Measurements from ENCODE around the gene IGF2BP2. TPM values are rescaled to one million over a fixed set of nuclear protein-coding genes. Genes with fewer than 3 reads are reported as not detected.
"Not testable (repeated sequence)": the region's sequence is repeated elsewhere in the genome, so short reads cannot be mapped to it uniquely, and the experiment has no call there.

Gene IGF2BP2
- total RNA-seq, 2 experiments from 2014 or later = 0.43 to 0.44 TPM

- no peaks in the 10 kb centered on the region for H3K9me3 Mint-ChIP-seq
- H3K4me3 Mint-ChIP-seq = no peak overlapping the region
- CTCF ChIA-PET = no interaction called here
- H3K27me3 Mint-ChIP-seq (ENCODE audit: low read depth) = peaks cover 10% of the 10 kb centered on the region
- H3K27ac Mint-ChIP-seq = no peak overlapping the region
- no peaks in the 10 kb centered on the region for H3K36me3 Mint-ChIP-seq (ENCODE audit: low read depth)
- DNase-seq = no peak
- intact Hi-C loops (cut with micrococcal nuclease) = no loop called here
- H3K4me1 Mint-ChIP-seq (ENCODE audit: low read depth) = no peaks in the 10 kb centered on the region
These were observed 139.4 kb downstream of the IGF2BP2 start for GRCh38 chr3:185685231-185686035.

- H3K4me1 Mint-ChIP-seq (ENCODE audit: low read depth) = no peaks in the 10 kb centered on the region
- CTCF ChIA-PET = interaction anchor here (1.4 kb wide), 1 partner anchor 20 kb away, joined by 5 read pairs; no protein-coding TSS in a partner anchor
- intact Hi-C loops (cut with micrococcal nuclease) = no loop called here
- no peaks in the 10 kb centered on the region for H3K36me3 Mint-ChIP-seq (ENCODE audit: low read depth)
- no peak overlapping the region for H3K27ac Mint-ChIP-seq
- no peak overlapping the region for H3K4me3 Mint-ChIP-seq
- H3K27me3 Mint-ChIP-seq (ENCODE audit: low read depth) = peaks cover 20% of the 10 kb centered on the region
- peaks cover 17% of the 10 kb centered on the region for H3K9me3 Mint-ChIP-seq
- no peak for DNase-seq
These were observed 144.6 kb downstream of the IGF2BP2 start for GRCh38 chr3:185680231-185680630.

GRCh38 chr3:185678027-185678426 lies 146.8 kb downstream of the IGF2BP2 start:
- H3K27ac Mint-ChIP-seq = no peak overlapping the region
- intact Hi-C loops (cut with micrococcal nuclease) = no loop called here
- CTCF ChIA-PET = interaction anchor here (0.9 to 3.9 kb wide), 6 partner anchors 17 to 103 kb away, joined by 3 to 16 read pairs (median 3); no protein-coding TSS in a partner anchor
- H3K4me1 Mint-ChIP-seq (ENCODE audit: low read depth) = no peaks in the 10 kb centered on the region
- no peak overlapping the region for H3K4me3 Mint-ChIP-seq
- no peaks in the 10 kb centered on the region for H3K36me3 Mint-ChIP-seq (ENCODE audit: low read depth)
- H3K9me3 Mint-ChIP-seq = peaks cover 17% of the 10 kb centered on the region
- peaks cover 20% of the 10 kb centered on the region for H3K27me3 Mint-ChIP-seq (ENCODE audit: low read depth)
- no peak for DNase-seq

- intact Hi-C loops (cut with micrococcal nuclease) = loop anchor here (1.0 kb wide), 1 partner anchor 91 kb away; no protein-coding TSS in a partner anchor
- Mint-ChIP-seq H3K4me1 (ENCODE audit: low read depth) (no peaks in the 10 kb centered on the region), H3K36me3 (ENCODE audit: low read depth) (no peaks in the 10 kb centered on the region), H3K27ac (no peak overlapping the region), H3K4me3 (no peak overlapping the region), H3K27me3 (ENCODE audit: low read depth) (peaks cover 14% of the 10 kb centered on the region), H3K9me3 (peaks cover 17% of the 10 kb centered on the region)
- CTCF ChIA-PET = interaction anchor here (0.9 to 3.9 kb wide), 5 partner anchors 17 to 102 kb away, joined by 3 to 16 read pairs (median 3); no protein-coding TSS in a partner anchor
- DNase-seq = no peak
These were observed 147.6 kb downstream of the IGF2BP2 start for GRCh38 chr3:185677146-185677829.

- Mint-ChIP-seq H3K27me3 (ENCODE audit: low read depth) (peaks cover 3% of the 10 kb centered on the region), H3K4me1 (ENCODE audit: low read depth) (no peaks in the 10 kb centered on the region), H3K36me3 (ENCODE audit: low read depth) (no peaks in the 10 kb centered on the region), H3K27ac (no peak overlapping the region), H3K9me3 (no peaks in the 10 kb centered on the region), H3K4me3 (no peak overlapping the region)
- intact Hi-C loops (cut with micrococcal nuclease) = no loop called here
- CTCF ChIA-PET = no interaction called here
- DNase-seq = no peak
These were observed 157.3 kb downstream of the IGF2BP2 start for GRCh38 chr3:185667574-185667973.

GRCh38 chr3:185663929-185664328 lies 160.9 kb downstream of the IGF2BP2 start:
- H3K27ac Mint-ChIP-seq = no peak overlapping the region
- CTCF ChIA-PET = interaction anchor here (0.6 to 0.8 kb wide), 4 partner anchors 10 to 127 kb away, joined by 3 to 6 read pairs (median 3); no protein-coding TSS in a partner anchor
- no peak overlapping the region for H3K4me3 Mint-ChIP-seq
- H3K36me3 Mint-ChIP-seq (ENCODE audit: low read depth) = no peaks in the 10 kb centered on the region
- peaks cover 7% of the 10 kb centered on the region for H3K27me3 Mint-ChIP-seq (ENCODE audit: low read depth)
- no peaks in the 10 kb centered on the region for H3K9me3 Mint-ChIP-seq
- intact Hi-C loops (cut with micrococcal nuclease) = loop anchor here (5.0 kb wide), 1 partner anchor 878 kb away; the partner anchor contains the start of gene CRYGS
- H3K4me1 Mint-ChIP-seq (ENCODE audit: low read depth) = no peaks in the 10 kb centered on the region
- DNase-seq = no peak

- H3K4me3 Mint-ChIP-seq = no peak overlapping the region
- CTCF ChIA-PET = interaction anchor here (1.0 to 6.0 kb wide), 9 partner anchors 9 to 955 kb away, joined by 3 to 91 read pairs (median 8); no protein-coding TSS in a partner anchor
- H3K36me3 Mint-ChIP-seq (ENCODE audit: low read depth) = no peaks in the 10 kb centered on the region
- H3K27ac Mint-ChIP-seq = no peak overlapping the region
- H3K9me3 Mint-ChIP-seq = no peaks in the 10 kb centered on the region
- no peaks in the 10 kb centered on the region for H3K4me1 Mint-ChIP-seq (ENCODE audit: low read depth)
- peaks cover 7% of the 10 kb centered on the region for H3K27me3 Mint-ChIP-seq (ENCODE audit: low read depth)
- intact Hi-C loops (cut with micrococcal nuclease) = loop anchor here (2.0 to 5.0 kb wide), 3 partner anchors 315 to 881 kb away; partner anchors contain the start of gene CRYGS
- DNase-seq = no peak
These were observed 163.1 kb downstream of the IGF2BP2 start for GRCh38 chr3:185661772-185662171.

- not testable (repeated sequence) for H3K27ac Mint-ChIP-seq; H3K36me3 Mint-ChIP-seq (ENCODE audit: low read depth); H3K4me1 Mint-ChIP-seq (ENCODE audit: low read depth); H3K27me3 Mint-ChIP-seq (ENCODE audit: low read depth); H3K4me3 Mint-ChIP-seq; H3K9me3 Mint-ChIP-seq; DNase-seq
- CTCF ChIA-PET = interaction anchor here (0.6 to 6.0 kb wide), 23 partner anchors 9 to 956 kb away, joined by 3 to 91 read pairs (median 6); no protein-coding TSS in a partner anchor
- intact Hi-C loops (cut with micrococcal nuclease) = loop anchor here (2.0 to 5.0 kb wide), 3 partner anchors 316 to 881 kb away; partner anchors contain the start of gene CRYGS
These were observed 163.5 kb downstream of the IGF2BP2 start for GRCh38 chr3:185661296-185661695.

GRCh38 chr3:185659942-185660921 lies 164.6 kb downstream of the IGF2BP2 start:
- peaks cover 7% of the 10 kb centered on the region for H3K27me3 Mint-ChIP-seq (ENCODE audit: low read depth)
- H3K27ac Mint-ChIP-seq = no peak overlapping the region
- intact Hi-C loops (cut with micrococcal nuclease) = loop anchor here (1.0 to 5.0 kb wide), 5 partner anchors 108 to 957 kb away; partner anchors contain the start of gene CRYGS
- DNase-seq = peak; percentile 85
- H3K4me3 Mint-ChIP-seq = no peak overlapping the region
- no peaks in the 10 kb centered on the region for H3K4me1 Mint-ChIP-seq (ENCODE audit: low read depth)
- no peaks in the 10 kb centered on the region for H3K9me3 Mint-ChIP-seq
- no peaks in the 10 kb centered on the region for H3K36me3 Mint-ChIP-seq (ENCODE audit: low read depth)
- CTCF ChIA-PET = interaction anchor here (0.5 to 6.0 kb wide), 54 partner anchors 8 to 1224 kb away, joined by 3 to 91 read pairs (median 5); no protein-coding TSS in a partner anchor

- CTCF ChIA-PET = interaction anchor here (0.7 to 6.0 kb wide), 8 partner anchors 40 to 958 kb away, joined by 3 to 91 read pairs (median 6); no protein-coding TSS in a partner anchor
- intact Hi-C loops (cut with micrococcal nuclease) = no loop called here
- no peaks in the 10 kb centered on the region for H3K36me3 Mint-ChIP-seq (ENCODE audit: low read depth)
- peaks cover 4% of the 10 kb centered on the region for H3K27me3 Mint-ChIP-seq (ENCODE audit: low read depth)
- DNase-seq = no peak
- no peak overlapping the region for H3K4me3 Mint-ChIP-seq
- H3K4me1 Mint-ChIP-seq (ENCODE audit: low read depth) = no peaks in the 10 kb centered on the region
- H3K9me3 Mint-ChIP-seq = no peaks in the 10 kb centered on the region
- no peak overlapping the region for H3K27ac Mint-ChIP-seq
These were observed 165.9 kb downstream of the IGF2BP2 start for GRCh38 chr3:185658943-185659342.

- no peaks in the 10 kb centered on the region for H3K9me3 Mint-ChIP-seq
- H3K27me3 Mint-ChIP-seq (ENCODE audit: low read depth) = peaks cover 4% of the 10 kb centered on the region
- CTCF ChIA-PET = interaction anchor here (0.7 to 6.0 kb wide), 6 partner anchors 88 to 958 kb away, joined by 3 to 91 read pairs (median 8); no protein-coding TSS in a partner anchor
- DNase-seq = no peak
- H3K4me3 Mint-ChIP-seq = no peak overlapping the region
- no peak overlapping the region for H3K27ac Mint-ChIP-seq
- no peaks in the 10 kb centered on the region for H3K4me1 Mint-ChIP-seq (ENCODE audit: low read depth)
- intact Hi-C loops (cut with micrococcal nuclease) = no loop called here
- no peaks in the 10 kb centered on the region for H3K36me3 Mint-ChIP-seq (ENCODE audit: low read depth)
These were observed 166.3 kb downstream of the IGF2BP2 start for GRCh38 chr3:185658504-185658912.
